Stimulated activated CD4-positive, alpha-beta T cell treated with anti-CD3 and anti-CD28 coated beads, Interleukin-1b, Interleukin-23, amount 100 ng/mL, for 24 hours (primary cell): Measurements from ENCODE around the gene HRCT1.
"Not testable (repeated sequence)": the region's sequence is repeated elsewhere in the genome, so short reads cannot be mapped to it uniquely, and the experiment has no call there.

Experiments used
- DNase-seq, 4 experiments: peaks; one replicate each; pipeline ENCODE4 v3.0.0-alpha.2; 2020; ENCODE audit warnings: low read depth in 4 of 4, low spot score in 1 of 4

HRCT1 gene

DNA sequence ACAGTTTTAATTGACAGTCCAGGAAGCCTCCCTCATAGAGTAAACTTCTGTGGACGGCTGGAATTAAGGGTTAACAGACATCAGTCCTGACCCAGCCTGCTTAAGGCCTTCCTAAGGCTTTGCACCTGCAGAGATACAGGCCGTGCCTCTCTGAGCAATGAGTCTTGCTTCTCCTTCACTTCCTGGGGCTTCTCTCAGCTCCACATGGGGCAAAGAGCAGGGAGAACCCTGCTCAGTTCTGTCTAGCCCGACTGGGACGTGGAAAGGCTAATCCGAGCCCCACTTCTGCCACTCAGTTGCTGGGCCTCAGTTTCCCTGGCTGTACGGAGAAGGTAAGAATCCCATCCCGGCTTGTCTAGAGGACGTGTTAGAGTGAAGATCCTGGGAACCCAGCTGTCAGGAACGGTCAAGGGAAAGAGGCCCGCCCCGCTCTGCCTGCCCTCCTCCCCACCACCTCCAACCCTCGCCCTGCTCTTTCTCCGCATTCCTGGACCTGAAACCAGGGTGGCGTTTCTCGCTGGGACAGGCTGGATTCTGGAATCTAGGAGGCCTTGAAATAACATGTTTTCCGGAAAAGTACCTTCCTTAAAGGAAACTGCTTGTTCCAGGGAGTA lies 9.8 kb downstream of the HRCT1 start:
- DNase-seq, result no peak

DNA sequence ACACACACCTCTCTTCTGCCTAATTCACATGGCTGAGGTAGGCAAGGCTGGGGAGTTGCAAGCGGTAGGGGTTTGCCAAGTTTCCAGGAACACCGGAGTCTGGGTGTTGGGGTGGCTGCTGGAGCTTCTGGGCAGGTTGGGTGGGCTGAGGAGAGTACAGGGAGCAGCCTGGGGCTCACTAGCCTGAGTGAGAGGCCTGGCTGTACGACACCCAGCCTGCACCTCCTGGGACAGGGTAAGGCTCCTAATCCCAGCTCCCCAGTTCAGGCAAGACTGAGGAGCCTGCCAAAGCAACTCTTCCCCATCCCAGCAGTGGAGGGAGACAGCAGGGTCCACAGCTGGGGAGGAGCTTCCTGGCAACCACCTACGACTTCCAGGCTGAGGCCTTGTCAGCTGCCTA lies 11.3 kb downstream of the HRCT1 start:
- no peak for DNase-seq

DNA sequence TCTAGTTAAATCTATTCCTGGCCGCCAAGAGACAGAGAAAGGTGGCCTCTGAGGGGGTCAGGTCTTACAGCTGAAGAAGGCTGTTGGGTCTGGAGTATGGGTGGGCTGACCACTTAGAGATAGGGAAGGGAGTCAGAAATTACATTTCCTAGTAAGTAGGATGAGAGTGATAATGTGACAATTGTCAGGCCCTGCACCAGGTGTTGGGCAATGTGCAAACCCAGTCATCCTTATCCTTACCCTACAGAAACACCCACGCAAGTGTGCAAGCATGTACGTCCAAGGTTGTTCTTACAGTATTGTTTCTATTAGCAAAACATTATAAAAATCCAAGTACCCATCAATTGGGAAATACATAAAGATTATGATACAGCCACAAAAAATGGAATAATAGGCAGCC lies 12.8 kb downstream of the HRCT1 start:
- DNase-seq, result no peak

DNA sequence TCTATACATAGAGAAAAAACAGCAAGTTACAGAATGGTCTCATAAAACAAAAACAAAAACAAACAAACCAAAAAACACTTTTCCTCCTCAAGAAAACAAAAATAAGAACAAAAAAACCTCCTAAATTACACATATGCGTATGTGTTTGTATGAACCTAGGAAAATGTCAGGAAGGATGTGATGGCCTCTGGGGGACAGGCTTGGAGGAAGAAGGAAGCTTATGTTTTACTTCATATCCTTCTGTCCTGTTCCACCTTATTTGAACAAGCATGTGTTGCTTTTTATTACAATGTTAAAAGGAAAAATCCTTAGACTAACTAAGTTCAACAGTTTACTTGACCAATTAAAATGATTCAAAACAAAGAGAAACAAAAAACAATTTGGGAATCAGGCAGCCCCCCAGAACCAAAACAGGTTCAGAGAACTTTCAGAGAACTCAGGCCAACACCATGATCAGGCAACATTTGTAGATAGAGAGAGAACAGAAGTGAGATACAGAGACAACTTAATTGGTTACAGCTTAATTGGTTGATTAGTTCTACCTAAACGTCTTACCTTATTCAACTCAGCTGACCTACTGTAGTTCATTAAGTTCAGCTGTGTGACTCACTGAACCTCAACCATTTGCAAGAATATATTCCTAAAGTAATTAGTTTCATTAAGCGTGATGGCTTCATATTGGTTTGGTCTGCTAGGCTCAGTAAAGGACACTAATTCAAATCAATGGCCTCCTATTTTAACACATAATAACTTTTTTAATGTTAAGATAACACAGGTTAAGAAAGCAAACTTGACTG lies 13.4 kb downstream of the HRCT1 start:
- no peak for DNase-seq

DNA sequence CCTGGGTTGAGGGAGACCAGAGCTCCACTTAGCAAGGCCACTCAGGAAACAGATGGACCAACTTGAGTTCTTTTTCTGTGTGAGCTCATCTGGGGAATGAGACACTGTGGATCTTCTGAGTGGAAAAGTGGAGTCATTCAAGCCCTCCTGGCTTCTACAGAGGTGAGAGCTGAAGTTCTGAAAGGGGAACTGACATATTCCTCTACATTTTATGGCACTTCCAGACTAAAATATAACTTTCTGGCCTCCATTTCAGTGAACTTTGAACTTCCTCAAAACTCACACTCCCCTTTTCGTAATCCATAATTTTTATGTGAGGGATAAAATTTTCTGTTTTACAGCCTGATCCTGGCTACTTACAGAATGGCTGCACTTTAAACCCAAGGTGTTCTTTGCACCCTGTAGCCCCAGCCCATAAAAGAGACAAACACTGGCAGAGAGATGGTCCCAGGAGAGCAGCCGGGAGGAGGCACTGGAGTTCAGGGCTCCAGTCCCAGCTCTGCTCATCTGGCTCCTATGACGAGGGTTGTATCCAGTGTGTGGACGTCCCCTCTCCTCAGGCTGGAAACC lies 14.1 kb downstream of the HRCT1 start:
- DNase-seq, result no peak

DNA sequence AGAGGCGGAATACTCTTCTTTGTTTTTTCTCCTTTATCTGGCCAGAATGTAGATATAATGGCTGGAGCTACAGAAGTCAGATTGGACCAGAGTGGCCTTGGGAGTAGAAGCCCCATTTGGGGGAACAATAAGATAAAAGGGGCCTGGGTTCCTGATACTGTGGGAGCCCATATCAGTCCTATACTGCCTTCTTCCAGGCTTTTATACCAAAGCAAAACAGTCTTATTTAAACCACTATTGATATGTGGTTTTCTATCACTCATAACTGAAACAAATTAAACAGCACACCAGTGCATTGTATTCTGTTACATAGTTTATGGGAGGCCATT lies 17.6 kb downstream of the HRCT1 start:
- DNase-seq, result no peak

DNA sequence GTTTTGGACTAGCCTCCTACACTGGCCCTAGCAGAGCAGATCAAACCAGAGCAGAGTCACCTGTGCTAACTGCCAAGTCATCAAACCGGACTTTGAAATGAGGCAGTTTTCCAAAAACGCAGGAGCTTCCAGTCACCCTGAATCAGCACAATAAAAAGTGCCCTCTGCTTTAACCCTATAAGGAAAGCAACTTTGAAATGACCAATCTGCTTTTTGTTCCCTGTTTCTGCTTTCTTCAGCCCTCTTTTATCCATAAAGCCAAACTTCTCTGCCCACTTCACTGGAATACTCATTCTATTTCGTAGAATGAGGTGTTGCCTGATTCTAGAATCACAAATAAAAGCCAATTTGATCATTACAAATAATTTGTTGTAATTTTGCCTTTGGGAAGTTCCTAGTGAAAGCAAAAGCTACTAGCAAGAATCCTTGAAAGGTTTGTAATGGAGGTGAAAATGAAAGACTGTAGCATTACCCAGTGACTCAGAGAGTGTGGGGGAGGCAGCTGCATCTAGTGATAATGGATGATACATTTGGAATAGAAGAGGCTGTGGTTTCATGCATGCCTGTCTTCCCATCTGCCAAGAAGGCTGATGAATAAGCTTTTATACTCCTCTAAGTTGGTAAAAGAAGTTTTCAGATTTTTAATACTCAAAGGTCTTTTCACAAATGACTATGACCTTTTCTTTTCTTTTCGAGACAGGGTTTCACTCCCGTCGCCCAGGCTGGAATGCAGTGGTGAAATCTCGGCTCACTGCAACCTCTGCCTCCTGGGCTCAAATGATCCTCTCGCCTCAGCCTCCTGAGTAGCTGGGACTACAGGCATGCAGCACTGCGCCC lies 18.1 kb downstream of the HRCT1 start:
- peak in 1 of 4 experiments; percentile 32 for DNase-seq

DNA sequence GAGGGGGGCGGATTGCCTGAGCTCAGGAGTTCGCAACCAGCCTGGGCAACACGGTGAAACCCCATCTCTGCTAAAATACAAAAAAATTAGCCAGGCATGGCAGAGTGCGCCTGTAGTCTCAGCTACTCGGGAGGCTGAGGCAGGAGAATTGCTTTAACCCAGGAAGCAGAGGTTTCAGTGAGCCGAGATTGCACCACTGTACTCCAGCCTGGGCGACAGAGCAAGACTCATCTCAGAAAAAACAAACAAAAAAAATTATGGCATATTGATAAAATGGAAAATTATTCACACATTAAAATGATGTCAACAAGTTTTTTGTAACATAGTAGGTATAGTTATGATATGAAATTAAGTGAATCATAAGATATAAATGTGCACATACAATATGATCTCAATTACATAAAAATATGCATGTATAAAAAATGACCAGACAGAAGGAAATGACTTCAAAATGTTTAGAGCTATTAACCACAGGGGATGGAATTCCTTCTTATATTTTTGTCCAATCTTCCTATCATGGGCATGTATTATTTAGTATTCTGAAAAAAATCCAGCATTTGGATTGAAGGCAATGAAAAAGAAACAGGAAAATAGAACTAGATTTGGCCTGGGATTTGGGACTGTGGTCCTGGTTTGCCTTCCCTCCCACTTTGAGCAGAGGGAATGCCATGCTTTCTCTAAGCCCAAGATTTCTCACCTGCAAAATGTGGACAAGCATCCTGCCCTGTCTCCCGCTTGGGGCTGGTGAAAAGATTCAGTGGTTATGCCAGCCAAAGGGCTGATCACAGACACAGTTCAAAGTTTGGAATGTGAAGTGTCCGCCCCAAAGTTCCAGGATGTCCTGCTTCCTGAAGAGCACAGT lies 22.8 kb downstream of the HRCT1 start:
- DNase-seq, result no peak

DNA sequence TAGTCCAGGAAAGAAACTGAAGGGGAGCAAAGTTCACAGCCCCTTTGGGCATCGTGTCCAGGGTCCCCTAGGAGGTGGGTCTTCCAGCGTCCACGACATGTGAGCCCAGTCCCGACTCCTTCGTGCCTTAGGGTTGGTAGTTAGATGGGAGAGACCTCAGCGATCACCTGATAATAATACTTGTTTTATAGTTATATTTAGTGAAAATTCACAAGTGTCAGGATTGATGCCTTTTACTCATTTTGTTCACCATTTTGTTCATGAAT lies 23.4 kb downstream of the HRCT1 start:
- no peak for DNase-seq

DNA sequence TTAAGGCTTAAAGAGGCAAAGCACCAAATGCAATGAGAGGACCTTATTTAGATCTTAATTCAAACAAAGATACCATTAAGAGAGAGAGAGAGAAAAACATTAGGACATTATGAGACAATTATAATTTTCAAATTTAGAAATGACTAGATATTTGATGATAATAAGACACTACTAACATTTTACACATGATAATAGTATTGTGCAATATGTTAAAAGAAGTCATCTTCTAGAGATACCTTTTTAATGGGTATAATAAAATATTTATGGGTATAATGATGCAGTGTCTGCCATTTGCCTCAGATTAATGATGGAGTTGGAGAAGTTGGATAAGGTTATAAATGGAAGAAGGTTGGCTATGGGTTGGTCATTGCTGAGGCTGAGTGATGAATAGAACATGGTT lies 24.5 kb downstream of the HRCT1 start:
- DNase-seq, result no peak

DNA sequence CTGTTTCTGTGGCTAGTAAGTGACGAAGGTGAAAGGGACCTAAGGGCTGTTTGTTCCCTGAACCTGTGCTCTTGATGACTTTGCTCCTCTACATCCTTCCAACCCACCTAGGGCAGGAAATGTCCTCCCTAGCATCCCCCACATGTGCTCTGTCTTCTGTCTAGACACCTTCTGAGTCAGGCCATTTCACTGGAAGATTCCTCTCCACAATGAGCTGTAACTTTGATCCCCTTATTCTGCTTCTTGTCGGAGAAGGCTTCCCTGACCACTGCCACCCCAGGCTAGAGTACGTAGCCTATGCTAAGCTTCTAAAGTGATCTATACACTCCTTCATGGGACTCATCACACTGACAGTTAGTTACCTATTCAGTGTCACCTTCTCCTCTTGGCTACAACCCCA lies 25.0 kb downstream of the HRCT1 start:
- DNase-seq, result no peak

DNA sequence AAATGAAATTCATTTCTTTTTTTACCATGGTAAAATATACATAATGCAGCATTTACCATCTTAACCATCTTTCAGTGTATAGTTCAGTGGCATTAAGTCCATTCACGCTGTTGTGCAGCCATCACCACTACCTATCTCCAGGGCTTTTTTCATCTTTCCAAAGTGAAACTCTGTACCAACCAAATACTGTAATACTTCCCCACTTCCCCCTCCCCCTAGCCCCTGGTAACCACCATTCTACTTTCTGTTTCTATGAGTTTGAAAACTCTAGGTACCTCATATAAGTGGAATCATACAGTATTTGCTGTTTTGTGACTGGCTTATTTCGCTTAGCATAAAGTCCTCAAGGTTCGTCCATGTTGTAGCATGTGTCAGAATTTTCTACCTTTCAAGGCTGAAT lies 26.7 kb downstream of the HRCT1 start:
- peak in 1 of 4 experiments; percentile 25 for DNase-seq

DNA sequence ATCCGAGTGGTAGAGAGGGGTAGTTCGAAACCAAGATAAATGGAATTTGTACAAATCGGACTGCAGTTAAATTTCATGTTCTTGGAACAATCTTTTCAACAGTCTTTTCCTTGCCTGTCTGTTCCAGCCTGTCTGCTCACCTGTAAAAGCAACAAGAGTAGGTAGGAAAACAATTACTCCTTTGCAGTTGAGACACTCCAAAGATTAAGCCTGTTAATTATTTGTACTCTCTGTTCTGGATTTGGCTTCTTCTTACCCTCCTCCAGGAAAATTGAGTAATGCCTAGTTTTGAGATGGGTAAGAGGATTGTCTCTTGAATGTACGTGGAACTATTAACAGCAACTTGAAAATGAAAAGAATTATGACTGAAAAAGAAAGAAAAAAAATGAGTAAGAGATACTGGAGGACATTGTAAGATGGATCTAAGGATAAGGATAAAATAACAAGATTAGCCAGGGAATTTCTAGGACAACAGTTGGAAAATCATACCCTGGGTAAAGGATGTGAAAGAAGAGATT lies 27.6 kb downstream of the HRCT1 start:
- no peak for DNase-seq

DNA sequence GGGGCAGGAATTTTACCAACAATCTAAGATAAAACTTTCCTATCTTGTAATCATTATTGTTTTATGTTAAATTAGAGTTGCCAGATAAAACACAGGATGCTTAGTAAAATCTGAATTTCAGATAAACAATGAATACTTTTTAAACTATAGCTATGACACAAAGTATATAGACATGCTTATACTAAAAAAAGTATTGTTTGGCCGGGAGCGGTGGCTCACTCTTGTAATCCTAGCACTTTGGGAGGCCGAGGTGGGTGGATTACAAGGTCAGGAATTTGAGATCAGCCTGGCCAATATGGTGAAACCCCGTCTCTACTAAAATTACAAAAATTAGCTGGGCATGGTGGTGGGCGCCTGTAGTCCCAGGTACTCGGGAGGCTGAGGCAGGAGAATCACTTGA lies 28.1 kb downstream of the HRCT1 start:
- DNase-seq, result not testable (repeated sequence)

DNA sequence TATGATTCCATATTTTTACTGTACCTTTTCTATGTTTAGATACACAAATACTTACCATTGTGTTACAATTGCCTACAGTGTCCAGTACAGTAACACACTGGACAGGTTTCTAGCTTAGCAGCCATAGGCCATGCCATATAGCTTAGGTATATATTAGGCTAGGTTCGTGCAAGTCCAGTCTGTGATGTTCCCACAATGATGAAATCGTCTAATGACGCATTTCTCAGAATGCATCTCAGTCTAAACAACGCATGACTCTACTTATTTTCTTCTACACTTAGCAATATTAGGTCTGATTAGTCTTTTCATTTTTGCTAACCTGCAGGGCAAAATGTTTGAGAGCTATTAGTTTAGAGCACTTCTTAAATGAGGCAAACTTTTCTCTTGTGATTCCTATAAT lies 29.3 kb downstream of the HRCT1 start:
- no peak for DNase-seq

DNA sequence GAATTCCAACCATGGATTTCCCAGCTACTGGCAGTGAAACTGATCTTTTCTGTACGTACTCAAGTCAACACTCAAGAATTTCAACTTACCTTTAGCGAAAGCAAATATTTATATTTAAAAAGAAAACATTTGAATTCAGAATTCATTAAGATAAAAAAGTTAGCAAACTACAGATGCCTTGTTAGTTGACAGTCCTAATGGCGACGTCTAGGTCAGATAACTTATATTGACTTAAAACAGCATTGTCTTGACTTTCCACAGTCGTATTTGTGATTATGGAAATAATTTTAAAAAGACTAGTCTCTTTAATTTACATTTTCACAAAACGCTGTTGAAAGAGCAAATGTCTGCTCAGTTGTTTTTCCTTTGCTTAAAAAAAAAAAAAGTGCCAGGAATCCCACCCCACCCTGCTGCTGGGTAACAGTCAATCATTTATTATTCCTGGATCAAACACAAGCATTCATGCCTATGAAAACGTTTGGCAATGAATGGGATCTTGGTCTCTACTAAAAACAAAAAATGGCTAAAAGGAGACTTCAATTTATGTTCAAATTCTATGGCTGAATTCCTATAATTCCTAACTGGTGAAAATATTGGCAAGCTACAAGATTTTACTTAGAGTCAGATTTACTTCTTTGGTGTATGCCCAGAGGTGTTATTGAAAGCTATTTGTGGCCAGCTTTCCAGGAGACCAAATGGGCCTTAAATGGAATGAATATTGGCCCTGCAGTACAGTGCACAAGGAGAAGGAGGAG lies 29.9 kb downstream of the HRCT1 start:
- DNase-seq, result no peak

DNA sequence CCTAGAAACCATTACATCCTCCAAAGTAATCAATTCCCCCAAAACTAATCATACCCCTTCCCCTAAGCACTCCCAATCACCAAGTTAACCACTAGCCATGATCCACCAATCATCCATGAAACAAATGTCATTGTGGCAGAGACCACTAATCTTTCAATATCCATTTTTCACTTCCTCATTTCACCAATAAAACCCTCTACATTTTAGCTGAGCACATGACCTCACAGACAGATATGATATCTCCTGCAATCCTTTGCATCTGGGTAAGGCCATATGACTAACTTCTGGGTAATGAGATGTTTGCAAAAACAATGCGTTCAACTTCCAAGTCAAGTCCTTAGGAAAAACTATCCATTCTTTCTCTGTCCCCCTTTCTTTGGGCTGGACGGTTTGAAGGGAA lies 31.2 kb downstream of the HRCT1 start:
- DNase-seq, result no peak

DNA sequence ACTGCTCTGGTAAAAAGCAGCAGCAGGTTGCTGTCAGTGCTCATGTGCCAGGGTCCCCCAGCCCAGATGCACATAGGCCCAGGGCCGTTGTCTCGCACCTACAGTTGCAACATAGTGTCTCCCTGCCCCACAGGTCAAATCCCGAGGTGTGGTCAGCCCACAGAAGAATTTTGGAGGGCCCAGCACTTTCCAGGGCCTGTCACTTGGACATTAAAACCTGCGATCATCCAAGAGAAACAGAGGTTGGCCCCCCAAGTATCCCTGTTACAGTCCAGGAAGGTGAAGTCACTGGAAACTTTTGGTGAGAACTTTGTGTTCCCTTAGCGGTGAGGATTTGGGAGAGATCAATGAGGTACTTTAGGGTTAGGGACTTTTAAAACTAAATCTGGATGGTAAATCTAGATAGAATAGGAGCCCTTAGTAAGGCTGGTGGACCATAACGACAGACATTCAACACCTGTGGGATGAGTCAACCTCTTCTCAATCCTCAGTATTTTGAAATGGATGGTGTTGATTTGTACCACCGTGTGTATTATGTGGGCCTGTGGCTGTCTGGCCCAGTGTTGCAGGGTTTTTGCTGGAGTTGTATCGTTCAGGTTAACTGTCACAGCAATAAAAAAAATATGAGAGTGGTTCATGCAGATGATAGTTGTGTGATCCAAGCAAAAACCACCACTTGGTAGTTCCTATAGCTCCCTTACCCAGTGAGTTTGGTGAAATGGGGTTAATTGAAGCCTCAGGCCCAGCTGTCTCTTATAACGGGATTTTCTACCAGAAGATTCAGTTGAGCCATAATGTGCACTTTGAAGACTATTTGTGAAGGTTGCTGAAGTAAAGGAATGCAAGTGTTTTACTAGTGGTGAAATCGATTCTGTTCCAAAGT lies 32.7 kb downstream of the HRCT1 start:
- no peak for DNase-seq

DNA sequence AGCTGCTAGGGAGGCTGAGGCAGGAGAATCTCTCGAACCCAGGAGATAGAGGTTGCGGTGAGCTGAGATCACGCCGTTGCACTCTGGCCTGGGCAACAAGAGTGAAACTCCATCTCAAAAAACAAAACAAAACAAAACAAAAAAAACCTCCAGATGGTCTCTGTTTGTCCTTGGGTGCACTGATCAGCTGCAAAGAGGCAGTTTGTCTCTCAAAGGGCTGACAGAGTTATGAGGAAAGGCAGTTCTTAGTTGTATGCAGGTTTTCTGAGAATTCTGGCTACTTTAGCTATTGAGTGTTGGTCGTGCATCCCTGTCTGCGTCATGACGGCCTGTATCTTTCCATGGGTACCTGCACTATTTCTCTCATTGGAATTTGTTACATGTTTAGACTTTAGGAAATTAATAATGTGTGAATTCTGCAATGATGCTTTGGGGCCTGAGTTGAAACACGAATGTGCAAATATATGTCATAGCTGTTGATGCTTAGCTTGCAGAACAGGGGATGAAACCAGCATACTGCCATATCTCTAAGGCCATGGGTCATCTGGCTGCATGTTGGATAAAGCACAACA lies 33.8 kb downstream of the HRCT1 start:
- DNase-seq, result no peak
